Activated CD8-positive, alpha-beta T cell treated with anti-CD3 and anti-CD28 coated beads for 36 hours (primary cell): ENCODE measurements around the gene DNAJB12. TPM values are rescaled to one million over a fixed set of nuclear protein-coding genes. Genes with fewer than 3 reads are reported as not detected.
A peak's percentile ranks its signal among the peaks of the same experiment; 100 is the strongest.
"Not testable (repeated sequence)": the region's sequence is repeated elsewhere in the genome, so short reads cannot be mapped to it uniquely, and the experiment has no call there.

ENCODE experiments used
- ATAC-seq: fragments of 200-7000 bp; cut with Tn5 transposase; one replicate; pipeline ENCODE4 v1.10.0; 2021; ENCODE audit warnings: mild to moderate bottlenecking, moderate library complexity
- CTCF ChIA-PET: fragments of 350-600 bp; sonication (Branson Sonifier 250); formaldehyde crosslinking; loops from one replicate; lab custom pipeline; 2021; ENCODE audit warnings: antibody characterized with exemption; lab: Charles Lee
- POLR2A ChIA-PET: fragments of 350-600 bp; sonication (Branson Sonifier 250); formaldehyde crosslinking; loops from one replicate; lab custom pipeline; 2021; ENCODE audit warnings: antibody characterized with exemption; lab: Charles Lee
- DNase-seq: peaks from one replicate; pipeline ENCODE4 v3.0.0-alpha.2; 2020
- H3K27ac Mint-ChIP-seq: one replicate; pipeline ENCODE4 v1.8.0; 2021; ENCODE audit warnings: mild to moderate bottlenecking, mixed read lengths
- H3K27me3 Mint-ChIP-seq: one replicate; pipeline ENCODE4 v1.8.0; 2021; ENCODE audit warnings: mixed read lengths
- H3K36me3 Mint-ChIP-seq: one replicate; pipeline ENCODE4 v1.8.0; 2021; ENCODE audit warnings: low read depth, mixed read lengths
- H3K4me1 Mint-ChIP-seq: one replicate; pipeline ENCODE4 v1.8.0; 2021; ENCODE audit warnings: low read depth, mixed read lengths
- H3K4me3 Mint-ChIP-seq: one replicate; pipeline ENCODE4 v1.8.0; 2021; ENCODE audit warnings: mild to moderate bottlenecking, moderate library complexity, mixed read lengths
- H3K9me3 Mint-ChIP-seq: one replicate; pipeline ENCODE4 v1.8.0; 2021; ENCODE audit warnings: mixed read lengths
- intact Hi-C: fragments of 100-400 bp; cut with micrococcal nuclease; formaldehyde crosslinking; loops from one replicate; pipeline ENCODE4 v1.10.0; 2022
- total RNA-seq, 2 experiments: library from RNA; stranded (reverse); gene quantifications; one replicate each; pipeline ENCODE4 v1.2.3, GENCODE V29; 2021
- TF ChIP-seq, protein P1 (sequence below): fragments of 200-600 bp; IDR thresholded peaks from one replicate; pipeline ENCODE4 v1.8.0; 2022; ENCODE audit warnings: antibody characterized with exemption, mild to moderate bottlenecking

Gene DNAJB12
- total RNA-seq: 10 to 100 TPM; 17.1 to 17.5 TPM

DNA sequence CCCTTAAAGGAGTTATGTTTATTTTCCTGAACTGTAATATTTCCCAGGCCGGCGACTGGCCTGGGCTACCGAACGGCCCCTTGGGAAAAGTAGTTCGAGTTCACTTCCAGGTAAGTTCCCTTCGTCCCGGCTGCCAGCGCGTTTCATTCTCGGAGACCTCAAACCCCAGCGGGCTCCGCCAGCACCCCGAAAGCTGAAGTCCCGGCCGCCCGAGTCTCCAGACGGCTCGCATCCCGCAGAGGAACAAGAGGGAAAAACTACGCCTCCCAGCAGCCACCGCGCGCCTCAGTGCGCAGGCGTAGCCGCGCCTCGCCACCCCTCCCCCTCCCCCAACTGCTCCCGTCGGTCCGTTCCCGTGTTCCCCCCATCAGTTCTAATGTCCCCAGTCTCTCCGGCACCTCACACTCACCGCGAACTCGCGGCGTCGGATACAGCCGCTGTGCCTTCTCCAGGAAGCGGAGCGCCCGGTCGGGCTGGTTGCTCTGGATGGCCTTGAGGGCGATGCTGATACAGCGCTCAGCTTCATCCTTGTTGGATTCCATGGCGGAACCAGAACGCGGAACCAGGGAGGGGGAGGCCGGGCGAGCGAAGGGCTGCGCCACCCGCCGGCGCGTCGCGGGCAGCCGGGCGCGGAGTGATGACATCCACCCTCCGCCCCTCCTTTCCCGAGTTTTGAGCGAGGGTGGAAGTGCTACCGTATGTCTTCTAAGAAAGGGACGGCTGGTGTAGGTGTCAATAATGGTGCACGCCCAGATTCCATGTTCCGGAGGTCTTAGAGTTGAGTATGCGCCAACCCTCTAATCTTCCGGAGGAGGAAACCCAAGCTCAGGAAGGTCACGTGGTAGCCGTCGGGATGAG lies at the start of gene DNAJB12:
DNAJB12 (minus strand) TSS at position 564 of the 858 bp plus-strand sequence; CDS start at position 542, 22 bp downstream.
- Mint-ChIP-seq H3K9me3 (no peaks in the 10 kb centered on the region), H3K27me3 (no peaks in the 10 kb centered on the region), H3K36me3 (peaks cover 18% of the 10 kb centered on the region), H3K4me3 (peak within 1 kb of the TSS; percentile 96), H3K4me1 (peaks cover 37% of the 10 kb centered on the region), H3K27ac (peak within 1 kb of the TSS; percentile 99)
- TF ChIP-seq, protein P1, sequence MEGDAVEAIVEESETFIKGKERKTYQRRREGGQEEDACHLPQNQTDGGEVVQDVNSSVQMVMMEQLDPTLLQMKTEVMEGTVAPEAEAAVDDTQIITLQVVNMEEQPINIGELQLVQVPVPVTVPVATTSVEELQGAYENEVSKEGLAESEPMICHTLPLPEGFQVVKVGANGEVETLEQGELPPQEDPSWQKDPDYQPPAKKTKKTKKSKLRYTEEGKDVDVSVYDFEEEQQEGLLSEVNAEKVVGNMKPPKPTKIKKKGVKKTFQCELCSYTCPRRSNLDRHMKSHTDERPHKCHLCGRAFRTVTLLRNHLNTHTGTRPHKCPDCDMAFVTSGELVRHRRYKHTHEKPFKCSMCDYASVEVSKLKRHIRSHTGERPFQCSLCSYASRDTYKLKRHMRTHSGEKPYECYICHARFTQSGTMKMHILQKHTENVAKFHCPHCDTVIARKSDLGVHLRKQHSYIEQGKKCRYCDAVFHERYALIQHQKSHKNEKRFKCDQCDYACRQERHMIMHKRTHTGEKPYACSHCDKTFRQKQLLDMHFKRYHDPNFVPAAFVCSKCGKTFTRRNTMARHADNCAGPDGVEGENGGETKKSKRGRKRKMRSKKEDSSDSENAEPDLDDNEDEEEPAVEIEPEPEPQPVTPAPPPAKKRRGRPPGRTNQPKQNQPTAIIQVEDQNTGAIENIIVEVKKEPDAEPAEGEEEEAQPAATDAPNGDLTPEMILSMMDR: no peak
- ChIA-PET POLR2A (interaction anchor here (0.6 to 5.3 kb wide), 7 partner anchors 9 to 581 kb away, joined by 3 to 57 read pairs (median 5); partner anchors contain the start of genes SPOCK2 and VSIR), CTCF (interaction anchor here (0.8 to 9.1 kb wide), 8 partner anchors 10 to 742 kb away, joined by 3 to 97 read pairs (median 4); partner anchors contain the start of gene P4HA1)
- ATAC-seq (peak; percentile 87), DNase-seq (peak; percentile 91)
- intact Hi-C loops: no loop called here

DNA sequence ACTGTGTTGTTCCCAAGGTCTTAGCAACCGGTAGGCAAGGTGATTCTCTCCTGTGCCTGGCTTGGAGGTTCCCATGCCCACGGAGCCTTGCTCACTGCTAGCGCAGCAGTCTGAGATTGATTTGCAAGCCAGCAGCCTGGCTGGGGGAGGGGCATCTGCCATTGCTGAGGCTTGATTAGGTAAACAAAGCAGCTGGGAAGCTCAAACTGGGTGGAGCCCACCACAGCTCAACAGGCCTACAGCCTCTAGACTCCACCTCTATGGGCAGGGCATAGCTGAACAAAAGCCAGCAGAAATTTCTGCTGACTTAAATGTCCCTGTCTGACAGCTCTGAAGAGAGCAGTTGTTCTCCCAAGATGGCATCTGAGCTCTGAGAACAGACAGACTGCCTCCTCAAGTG lies 40.9 kb upstream of the DNAJB12 start:
- POLR2A ChIA-PET, DNase-seq, H3K4me1 Mint-ChIP-seq, H3K27ac Mint-ChIP-seq, CTCF ChIA-PET, H3K36me3 Mint-ChIP-seq, ATAC-seq, intact Hi-C loops, H3K4me3 Mint-ChIP-seq, H3K27me3 Mint-ChIP-seq, H3K9me3 Mint-ChIP-seq: not testable (repeated sequence)

DNA sequence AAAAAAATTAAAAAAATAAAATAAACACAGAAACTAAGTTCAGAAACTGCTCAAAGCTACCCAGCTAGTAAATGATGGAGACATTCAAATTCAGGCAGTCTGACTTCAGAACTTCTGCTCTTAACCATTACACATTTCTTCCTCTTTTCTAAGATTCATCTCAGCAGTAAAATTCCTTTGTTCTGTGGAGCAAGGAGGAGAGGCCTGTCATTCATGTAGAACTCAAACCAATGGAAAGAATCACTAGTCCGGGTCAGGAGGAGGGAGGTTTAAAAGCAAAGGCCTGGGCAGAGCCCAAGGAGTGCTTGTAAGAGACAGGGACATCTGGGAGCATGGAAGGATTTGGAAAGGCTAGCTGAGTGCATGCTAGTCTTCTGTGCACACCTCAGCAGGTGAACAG lies 37.9 kb upstream of the DNAJB12 start:
- H3K4me3 Mint-ChIP-seq: no peak overlapping the region
- peaks cover 5% of the 10 kb centered on the region for H3K4me1 Mint-ChIP-seq
- ATAC-seq: no peak
- intact Hi-C loops: no loop called here
- POLR2A ChIA-PET: no interaction called here
- TF ChIP-seq, protein P1: no peak
- H3K9me3 Mint-ChIP-seq: no peaks in the 10 kb centered on the region
- no peak for DNase-seq
- H3K36me3 Mint-ChIP-seq: peaks cover 2% of the 10 kb centered on the region
- H3K27me3 Mint-ChIP-seq: no peaks in the 10 kb centered on the region
- H3K27ac Mint-ChIP-seq: no peak overlapping the region
- CTCF ChIA-PET: no interaction called here

DNA sequence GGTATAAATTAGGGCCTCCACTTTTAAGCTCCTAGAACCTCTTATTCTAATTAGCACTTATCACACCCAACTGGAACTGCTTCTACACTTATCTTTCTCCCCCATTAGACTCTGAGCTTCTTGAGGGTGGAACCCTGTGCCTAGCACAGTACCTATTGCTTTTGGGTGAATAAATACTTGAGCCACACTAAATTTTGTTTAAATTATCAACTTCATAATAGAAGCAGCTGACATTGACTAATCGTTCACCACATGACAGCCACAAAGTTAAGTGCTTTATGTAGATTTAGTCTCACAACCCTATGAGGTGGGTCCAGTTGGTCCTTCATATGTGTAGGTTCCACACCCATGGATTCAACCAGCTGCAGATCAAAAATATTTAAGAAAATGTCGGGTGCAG lies 36.0 kb upstream of the DNAJB12 start:
- ChIA-PET CTCF (no interaction called here), POLR2A (interaction anchor here (0.6 kb wide), 1 partner anchor 130 kb away, joined by 3 read pairs; no protein-coding TSS in a partner anchor)

DNA sequence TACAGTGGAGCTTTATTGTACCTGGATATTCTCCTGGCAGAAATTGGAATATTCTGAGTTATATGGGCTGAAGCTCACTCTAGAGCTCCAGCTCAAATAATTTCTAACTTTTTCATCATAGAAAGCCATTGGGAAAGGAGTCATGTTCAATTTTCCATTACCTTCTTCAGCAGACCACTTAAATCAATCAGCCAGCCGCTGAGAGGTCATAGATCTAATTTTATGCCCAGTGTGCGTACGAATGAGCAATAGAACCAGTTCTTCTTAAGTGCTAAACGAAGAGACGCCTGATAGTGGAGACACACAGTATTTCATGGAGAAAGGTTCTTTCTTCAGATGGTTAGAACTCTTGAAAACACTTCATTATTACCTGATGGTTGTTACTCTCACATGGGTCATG lies 35.0 kb upstream of the DNAJB12 start:
- TF ChIP-seq, protein P1: no peak
- intact Hi-C loops: no loop called here
- ChIA-PET POLR2A (no interaction called here), CTCF (interaction anchor here (0.9 kb wide), 1 partner anchor 10 kb away, joined by 3 read pairs; no protein-coding TSS in a partner anchor)
- no peaks in the 10 kb centered on the region for H3K27me3 Mint-ChIP-seq
- H3K9me3 Mint-ChIP-seq: no peaks in the 10 kb centered on the region
- DNase-seq (no peak), ATAC-seq (no peak)
- H3K4me3 Mint-ChIP-seq: no peak overlapping the region
- H3K27ac Mint-ChIP-seq: no peak overlapping the region
- peaks cover 5% of the 10 kb centered on the region for H3K4me1 Mint-ChIP-seq
- H3K36me3 Mint-ChIP-seq: no peaks in the 10 kb centered on the region

More for the DNA sequence above, 36.0 kb upstream of the DNAJB12 start:
- TF ChIP-seq, protein P1: no peak
- intact Hi-C loops: no loop called here
- Mint-ChIP-seq H3K4me1 (peaks cover 5% of the 10 kb centered on the region), H3K27me3 (no peaks in the 10 kb centered on the region), H3K4me3 (no peak overlapping the region), H3K9me3 (no peaks in the 10 kb centered on the region), H3K27ac (no peak overlapping the region), H3K36me3 (no peaks in the 10 kb centered on the region)
- no peak for DNase-seq
- ATAC-seq: no peak
